Osteoblast (primary cell): ENCODE measurements around the gene GLCCI1. TPM values are rescaled to one million over a fixed set of nuclear protein-coding genes. Genes with fewer than 3 reads are reported as not detected.

ENCODE experiments used
- DNase-seq: peaks from one replicate; pipeline ENCODE4 v3.0.0; 2011; ENCODE audit warnings: low spot score, mixed read lengths; ENCODE audit not compliant: insufficient read length; ENCODE audit errors: missing footprints
- H2AFZ ChIP-seq: 2 replicates; pipeline ENCODE4 v1.6.0; 2011; ENCODE audit warnings: mild to moderate bottlenecking, low read length
- H3K27ac ChIP-seq: 2 replicates; pipeline ENCODE4 v1.5.1; 2011; ENCODE audit warnings: mild to moderate bottlenecking, low read depth, low read length, moderate library complexity
- H3K27me3 ChIP-seq: 2 replicates; pipeline ENCODE4 v1.6.0; 2012; ENCODE audit warnings: mild to moderate bottlenecking, control low read depth, inconsistent platforms, low read length, moderate library complexity; ENCODE audit not compliant: insufficient read depth
- H3K36me3 ChIP-seq: 2 replicates; pipeline ENCODE4 v1.5.1; 2011; ENCODE audit warnings: mild to moderate bottlenecking, low read length, control low read depth, moderate library complexity; ENCODE audit not compliant: insufficient read depth
- H3K4me1 ChIP-seq: 2 replicates; pipeline ENCODE4 v1.5.1; 2011; ENCODE audit warnings: mild to moderate bottlenecking, low read length, control low read depth, moderate library complexity; ENCODE audit not compliant: insufficient read depth
- H3K4me2 ChIP-seq: 2 replicates; pipeline ENCODE4 v1.6.0; 2011; ENCODE audit warnings: mild to moderate bottlenecking, low read length; ENCODE audit not compliant: insufficient read depth
- H3K4me3 ChIP-seq: fragments of 200-600 bp; sonication (generic); 3 replicates; pipeline ENCODE4 v1.5.1; 2012; ENCODE audit warnings: mild to moderate bottlenecking, low read length, inconsistent platforms; ENCODE audit not compliant: insufficient read depth
- H3K79me2 ChIP-seq: 2 replicates; pipeline ENCODE4 v1.6.0; 2012; ENCODE audit warnings: mild to moderate bottlenecking, low read length, control low read depth, inconsistent platforms; ENCODE audit not compliant: insufficient read depth
- H3K9me3 ChIP-seq: 2 replicates; pipeline ENCODE4 v1.5.1; 2011; ENCODE audit warnings: low read depth, low read length, control low read depth
- H4K20me1 ChIP-seq: 2 replicates; pipeline ENCODE4 v1.6.0; 2012; ENCODE audit warnings: mild to moderate bottlenecking, low read length, control low read depth; ENCODE audit not compliant: insufficient read depth
- CTCF ChIP-seq: IDR thresholded peaks from 2 replicates; pipeline ENCODE4 v1.5.1; 2011; ENCODE audit warnings: mild to moderate bottlenecking, low read depth, low read length, moderate library complexity; ENCODE audit errors: extremely low read depth
- total RNA-seq: library from RNA; depleted of rRNA; stranded (reverse); fragments of >200 nt; gene quantifications from 2 replicates; pipeline ENCODE4 v1.2.3, GENCODE V29; 2012

The GLCCI1 gene
- total RNA-seq, 1 donor: 10.1 TPM

- Histone ChIP-seq H3K36me3 (no peaks in the 10 kb centered on the region), H2AFZ (no peak overlapping the region), H3K27ac (no peak overlapping the region), H3K9me3 (no peaks in the 10 kb centered on the region), H4K20me1 (no peaks in the 10 kb centered on the region), H3K4me1 (peaks cover 2% of the 10 kb centered on the region), H3K4me2 (no peak overlapping the region), H3K27me3 (no peaks in the 10 kb centered on the region), H3K4me3 (no peak overlapping the region), H3K79me2 (peaks cover 70% of the 10 kb centered on the region)
- DNase-seq: no peak
- TF ChIP-seq CTCF: no peak
Measured at GRCh38 chr7:7984424-7984823, 15.8 kb downstream of the GLCCI1 start.

DNA sequence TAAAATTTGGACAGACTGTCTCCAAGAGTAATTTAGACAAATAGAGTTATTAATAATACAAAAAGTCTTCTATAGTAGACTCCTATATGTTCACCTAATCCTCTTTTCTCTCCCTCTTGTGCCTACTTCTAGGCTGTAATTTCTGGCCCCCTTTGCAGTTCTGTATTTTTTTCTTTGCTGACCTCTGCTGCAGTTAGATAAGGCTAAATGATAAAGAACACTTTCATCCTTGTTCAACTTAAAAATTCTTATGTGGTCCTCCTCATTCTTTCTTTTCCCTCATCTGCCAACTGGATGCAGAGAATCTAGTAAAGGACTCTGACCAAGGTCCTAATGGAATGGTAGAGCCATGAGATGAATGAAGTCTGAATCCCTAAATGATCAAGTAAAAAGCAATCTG, 20.1 kb downstream of the GLCCI1 start:
- Histone ChIP-seq H3K4me3 (no peak overlapping the region), H3K27me3 (no peaks in the 10 kb centered on the region), H3K9me3 (no peaks in the 10 kb centered on the region), H4K20me1 (no peaks in the 10 kb centered on the region), H3K27ac (no peak overlapping the region), H3K4me2 (no peak overlapping the region), H2AFZ (no peak overlapping the region), H3K79me2 (peaks cover 73% of the 10 kb centered on the region), H3K4me1 (peaks cover 2% of the 10 kb centered on the region), H3K36me3 (no peaks in the 10 kb centered on the region)
- DNase-seq: no peak
- no peak for TF ChIP-seq CTCF

GRCh38 chr7:7989133-7989532, 20.5 kb downstream of the GLCCI1 start:
- DNase-seq: no peak
- no peaks in the 10 kb centered on the region for H3K27me3 ChIP-seq
- H3K79me2 ChIP-seq: peaks cover 73% of the 10 kb centered on the region
- no peak overlapping the region for H2AFZ ChIP-seq
- no peak for TF ChIP-seq CTCF
- H3K4me3 ChIP-seq: no peak overlapping the region
- H3K36me3 ChIP-seq: no peaks in the 10 kb centered on the region
- no peaks in the 10 kb centered on the region for H4K20me1 ChIP-seq
- H3K4me1 ChIP-seq: peaks cover 2% of the 10 kb centered on the region
- H3K27ac ChIP-seq: no peak overlapping the region
- H3K9me3 ChIP-seq: no peaks in the 10 kb centered on the region
- H3K4me2 ChIP-seq: peak overlapping the region; percentile 58

DNA sequence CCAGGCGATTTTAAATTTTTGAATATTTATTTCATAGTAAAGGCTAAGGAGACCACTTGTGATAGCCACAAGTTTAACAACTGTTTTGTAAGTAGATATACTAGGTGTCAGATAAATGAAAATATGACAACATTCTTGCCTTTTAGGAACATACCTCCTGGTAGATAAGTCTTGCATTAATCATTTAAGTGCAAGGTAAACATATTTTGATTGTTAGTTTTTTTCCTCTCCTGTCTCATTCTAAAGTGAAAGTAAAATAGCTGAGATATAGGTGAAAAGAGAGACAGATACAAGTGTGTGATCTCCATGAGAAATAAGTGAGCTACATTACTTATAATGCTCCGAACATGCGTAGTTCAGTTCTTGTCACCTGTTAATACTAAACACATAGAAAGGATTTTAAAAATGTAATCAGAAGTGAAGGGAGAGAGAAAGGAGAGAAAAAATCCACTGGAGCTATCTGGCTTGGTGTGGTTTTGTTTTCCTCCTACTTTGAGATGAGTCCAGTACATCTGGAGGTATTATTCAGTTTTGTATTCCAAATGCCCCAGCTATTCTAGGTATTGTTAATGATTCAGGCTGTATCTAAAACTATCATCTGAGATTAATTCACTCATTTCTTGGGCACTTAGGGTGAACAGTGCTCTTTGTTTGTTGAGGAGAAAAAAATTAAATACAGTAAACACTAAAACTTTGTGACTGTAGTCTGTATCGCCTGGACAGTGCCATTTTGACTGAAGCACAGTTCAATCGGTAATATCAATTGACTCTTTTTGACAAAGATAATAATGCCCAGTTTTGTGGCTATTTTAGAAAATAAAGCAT, 21.2 kb downstream of the GLCCI1 start:
- Histone ChIP-seq H4K20me1 (no peaks in the 10 kb centered on the region), H3K4me1 (peaks cover under 1% of the 10 kb centered on the region), H3K36me3 (no peaks in the 10 kb centered on the region), H3K79me2 (peaks cover 79% of the 10 kb centered on the region), H3K27ac (no peak overlapping the region), H2AFZ (no peak overlapping the region), H3K4me3 (peak overlapping the region; percentile 48), H3K27me3 (no peaks in the 10 kb centered on the region), H3K4me2 (peak overlapping the region; percentile 58), H3K9me3 (no peaks in the 10 kb centered on the region)
- no peak for DNase-seq
- TF ChIP-seq CTCF: no peak
